KMS-11 (cell line): ENCODE measurements around the gene TMEM37.

Experiments
- H2AFZ ChIP-seq: fragments of 200-600 bp; sonication (generic); 2 replicates; pipeline ENCODE4 v1.6.1; 2016; ENCODE audit warnings: antibody characterized with exemption, mixed run types, low read depth
- H3K27ac ChIP-seq: fragments of 200-600 bp; sonication (generic); 2 replicates; pipeline ENCODE4 v1.6.1; 2016; ENCODE audit warnings: mild to moderate bottlenecking, mixed run types
- H3K27me3 ChIP-seq: fragments of 200-600 bp; sonication (generic); 2 replicates; pipeline ENCODE4 v1.6.1; 2017; ENCODE audit warnings: mild to moderate bottlenecking, low read depth, mixed run types, moderate library complexity; ENCODE audit not compliant: insufficient read depth
- H3K36me3 ChIP-seq: fragments of 200-600 bp; sonication (generic); 2 replicates; pipeline ENCODE4 v1.6.1; 2017; ENCODE audit warnings: mild to moderate bottlenecking, mixed run types; ENCODE audit not compliant: insufficient read depth
- H3K4me1 ChIP-seq: fragments of 200-600 bp; sonication (generic); 2 replicates; pipeline ENCODE4 v1.6.1; 2016; ENCODE audit warnings: mild to moderate bottlenecking, low read depth, mixed run types; ENCODE audit not compliant: poor library complexity, severe bottlenecking
- H3K4me2 ChIP-seq: fragments of 200-600 bp; sonication (generic); 2 replicates; pipeline ENCODE4 v1.7.0; 2016; ENCODE audit warnings: mild to moderate bottlenecking, mixed run types
- H3K4me3 ChIP-seq: fragments of 200-600 bp; sonication (generic); IDR thresholded peaks from 2 replicates; pipeline ENCODE4 v1.6.1; 2017; ENCODE audit warnings: low read depth, low read length, mixed read lengths; ENCODE audit not compliant: insufficient read depth
- H3K79me2 ChIP-seq: fragments of 200-600 bp; sonication (generic); 2 replicates; pipeline ENCODE4 v1.6.1; 2016; ENCODE audit warnings: low read depth, mixed run types; ENCODE audit not compliant: insufficient read depth
- H3K9ac ChIP-seq: fragments of 200-600 bp; sonication (generic); 2 replicates; pipeline ENCODE4 v1.6.1; 2016; ENCODE audit warnings: mild to moderate bottlenecking, mixed run types
- H4K20me1 ChIP-seq: fragments of 200-600 bp; sonication (generic); 2 replicates; pipeline ENCODE4 v1.6.1; 2016; ENCODE audit warnings: mild to moderate bottlenecking, mixed run types; ENCODE audit not compliant: insufficient read depth
- CTCF ChIP-seq: fragments of 200-600 bp; sonication (generic); conservative IDR thresholded peaks from 2 replicates; pipeline ENCODE4 v1.6.1; 2017; ENCODE audit warnings: low read depth, mild to moderate bottlenecking, antibody characterized with exemption, low read length, moderate library complexity, mixed read lengths

TMEM37 gene

GRCh38 chr2:119474371-119475224 is 42.9 kb downstream of the TMEM37 start:
- Histone ChIP-seq H3K36me3 (no peaks in the 10 kb centered on the region), H3K79me2 (no peaks in the 10 kb centered on the region), H3K27ac (no peak overlapping the region), H3K4me2 (no peak overlapping the region), H3K27me3 (no peaks in the 10 kb centered on the region), H2AFZ (no peak overlapping the region), H4K20me1 (no peaks in the 10 kb centered on the region), H3K9ac (no peak overlapping the region), H3K4me1 (no peaks in the 10 kb centered on the region), H3K4me3 (no peak overlapping the region)
- TF ChIP-seq CTCF = no peak

GRCh38 chr2:119475225-119475856 is 43.7 kb downstream of the TMEM37 start:
- no peak overlapping the region for H3K4me3 ChIP-seq
- H2AFZ ChIP-seq = no peak overlapping the region
- no peak overlapping the region for H3K9ac ChIP-seq
- H3K27me3 ChIP-seq = no peaks in the 10 kb centered on the region
- no peaks in the 10 kb centered on the region for H3K36me3 ChIP-seq
- H4K20me1 ChIP-seq = no peaks in the 10 kb centered on the region
- no peaks in the 10 kb centered on the region for H3K4me1 ChIP-seq
- no peaks in the 10 kb centered on the region for H3K79me2 ChIP-seq
- no peak overlapping the region for H3K27ac ChIP-seq
- no peak overlapping the region for H3K4me2 ChIP-seq
- no peak for TF ChIP-seq CTCF

- Histone ChIP-seq H4K20me1 (no peaks in the 10 kb centered on the region), H3K27ac (no peak overlapping the region), H2AFZ (no peak overlapping the region; the same call in 1 of the 2 replicates), H3K9ac (no peak overlapping the region), H3K4me1 (no peaks in the 10 kb centered on the region), H3K27me3 (no peaks in the 10 kb centered on the region), H3K79me2 (no peaks in the 10 kb centered on the region), H3K36me3 (no peaks in the 10 kb centered on the region), H3K4me2 (no peak overlapping the region), H3K4me3 (no peak overlapping the region)
- TF ChIP-seq CTCF = no peak
These were observed 44.2 kb downstream of the TMEM37 start for GRCh38 chr2:119475857-119476244.

- Histone ChIP-seq H3K4me1 (no peaks in the 10 kb centered on the region), H2AFZ (peak overlapping the region; percentile 52; the same call in 1 of the 2 replicates), H3K27ac (no peak overlapping the region), H4K20me1 (no peaks in the 10 kb centered on the region), H3K4me2 (no peak overlapping the region), H3K36me3 (no peaks in the 10 kb centered on the region), H3K27me3 (no peaks in the 10 kb centered on the region), H3K9ac (no peak overlapping the region), H3K4me3 (no peak overlapping the region), H3K79me2 (no peaks in the 10 kb centered on the region)
- peak; percentile 87 for TF ChIP-seq CTCF
These were observed 44.9 kb downstream of the TMEM37 start for GRCh38 chr2:119476301-119477112.
